ENCODE data around the gene ALG14.

The ALG14 gene

GRCh38 chr1:95010158-95010557 is 62.6 kb downstream of the ALG14 start:
- H3K9me3 ChIP-seq (ENCODE audit: severe bottlenecking): no peaks in the 10 kb centered on the region

GRCh38 chr1:95007687-95008086 is 65.1 kb downstream of the ALG14 start:
- no peak for DNase-seq (ENCODE audit: low spot score)
- no peaks in the 10 kb centered on the region for H3K9me3 ChIP-seq (ENCODE audit: severe bottlenecking)
- no peaks in the 10 kb centered on the region for H3K27me3 ChIP-seq (ENCODE audit: insufficient read depth, poor library complexity, severe bottlenecking)
- no peaks in the 10 kb centered on the region for H3K36me3 ChIP-seq (ENCODE audit: low read depth)
- peaks cover 9% of the 10 kb centered on the region for H3K4me1 ChIP-seq (ENCODE audit: insufficient read depth, poor library complexity, severe bottlenecking)
- peak; percentile 60; the same call in 2 of the 3 replicates for ATAC-seq (ENCODE audit: low read depth)
- H3K27ac ChIP-seq (ENCODE audit: poor library complexity, severe bottlenecking): no peak overlapping the region
- H3K4me3 ChIP-seq (ENCODE audit: severe bottlenecking): no peak overlapping the region
- TF ChIP-seq CTCF (IDR thresholded peaks at IDR 0.05; ENCODE audit: poor library complexity, severe bottlenecking): no peak

More at GRCh38 chr1:95010158-95010557, 62.6 kb downstream of the ALG14 start:
- no peak for TF ChIP-seq CTCF (IDR thresholded peaks at IDR 0.05; ENCODE audit: poor library complexity, severe bottlenecking)
- no peaks in the 10 kb centered on the region for H3K36me3 ChIP-seq (ENCODE audit: low read depth)
- no peaks in the 10 kb centered on the region for H3K27me3 ChIP-seq (ENCODE audit: insufficient read depth, poor library complexity, severe bottlenecking)
- H3K27ac ChIP-seq (ENCODE audit: poor library complexity, severe bottlenecking): no peak overlapping the region
- H3K4me3 ChIP-seq (ENCODE audit: severe bottlenecking): no peak overlapping the region
- peaks cover 9% of the 10 kb centered on the region for H3K4me1 ChIP-seq (ENCODE audit: insufficient read depth, poor library complexity, severe bottlenecking)
- DNase-seq (ENCODE audit: low spot score) (no peak), ATAC-seq (ENCODE audit: low read depth) (no peak)

GRCh38 chr1:95006681-95007080 is 66.1 kb downstream of the ALG14 start:
- H3K4me3 ChIP-seq (ENCODE audit: severe bottlenecking): no peak overlapping the region
- no peak for DNase-seq (ENCODE audit: low spot score)

GRCh38 chr1:95005584-95005983 is 67.2 kb downstream of the ALG14 start:
- ATAC-seq (ENCODE audit: low read depth): no peak

More at GRCh38 chr1:95006681-95007080, 66.1 kb downstream of the ALG14 start:
- no peak for ATAC-seq (ENCODE audit: low read depth)
- Histone ChIP-seq H3K27ac (ENCODE audit: poor library complexity, severe bottlenecking) (no peak overlapping the region), H3K4me1 (ENCODE audit: insufficient read depth, poor library complexity, severe bottlenecking) (peaks cover 9% of the 10 kb centered on the region), H3K36me3 (ENCODE audit: low read depth) (no peaks in the 10 kb centered on the region), H3K27me3 (ENCODE audit: insufficient read depth, poor library complexity, severe bottlenecking) (no peaks in the 10 kb centered on the region), H3K9me3 (ENCODE audit: severe bottlenecking) (no peaks in the 10 kb centered on the region)
- TF ChIP-seq CTCF (IDR thresholded peaks at IDR 0.05; ENCODE audit: poor library complexity, severe bottlenecking): no peak

More at GRCh38 chr1:95005584-95005983, 67.2 kb downstream of the ALG14 start:
- peaks cover 9% of the 10 kb centered on the region for H3K4me1 ChIP-seq (ENCODE audit: insufficient read depth, poor library complexity, severe bottlenecking)
- no peak for TF ChIP-seq CTCF (IDR thresholded peaks at IDR 0.05; ENCODE audit: poor library complexity, severe bottlenecking)
- H3K4me3 ChIP-seq (ENCODE audit: severe bottlenecking): no peak overlapping the region
- no peak overlapping the region for H3K27ac ChIP-seq (ENCODE audit: poor library complexity, severe bottlenecking)
- H3K36me3 ChIP-seq (ENCODE audit: low read depth): no peaks in the 10 kb centered on the region
- no peak for DNase-seq (ENCODE audit: low spot score)
- H3K27me3 ChIP-seq (ENCODE audit: insufficient read depth, poor library complexity, severe bottlenecking): no peaks in the 10 kb centered on the region
- H3K9me3 ChIP-seq (ENCODE audit: severe bottlenecking): no peaks in the 10 kb centered on the region
